ENCODE measurements around the gene ZNF747. TPM values are rescaled to one million over a fixed set of nuclear protein-coding genes. Genes with fewer than 3 reads are reported as not detected.

ZNF747 gene
- polyA plus RNA-seq, 3 donors from 2014 or later, result 7.4 to 10.2 (median 8.3) TPM

DNA sequence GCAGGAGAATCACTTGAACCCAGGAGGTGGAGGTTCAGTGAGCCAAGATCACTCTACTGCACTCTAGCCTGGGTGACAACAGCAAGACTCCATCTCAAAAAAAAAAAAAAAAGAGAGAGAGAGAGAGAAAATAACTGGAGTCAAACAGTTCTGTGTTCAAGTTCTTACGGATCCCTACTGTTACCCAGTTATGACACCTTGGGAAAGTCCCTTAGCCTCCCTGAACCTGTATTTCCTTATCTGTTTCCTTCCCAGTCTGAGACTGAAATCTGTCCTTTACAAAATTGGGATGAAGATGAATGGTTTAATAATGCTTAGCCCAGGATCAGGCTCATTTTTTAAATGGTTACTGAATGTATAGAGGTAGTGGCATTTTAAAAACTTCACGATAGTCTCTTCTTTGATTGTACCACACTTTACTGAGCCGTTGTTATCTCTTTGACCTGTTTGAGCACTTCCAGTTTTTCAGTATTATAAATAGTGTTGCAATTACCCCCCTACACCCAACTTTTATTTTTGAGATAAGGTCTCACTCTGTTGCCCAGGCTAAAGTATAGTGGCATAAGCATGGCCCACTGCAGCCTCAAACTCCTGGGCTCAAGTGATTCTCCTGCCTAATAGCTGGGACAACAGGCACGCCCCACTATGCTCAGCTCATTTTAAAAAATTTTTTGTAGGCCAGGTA is 25.4 kb downstream of the ZNF747 start:
- Mint-ChIP-seq H3K4me3 (no peak overlapping the region), H3K4me1 (peaks cover 9 to 25% of the 10 kb centered on the region in 2 donors), H3K27ac (peak overlapping the region in 3 of 6 donors; percentile 35 to 71 (median 61)), H3K36me3 (peaks cover 34 to 52% (median 34%) of the 10 kb centered on the region in 3 donors), H3K27me3 (ENCODE audit: low read depth in 3 of 3) (peaks cover 0 to 11% (median 9%) of the 10 kb centered on the region in 3 donors), H3K9me3 (no peaks in the 10 kb centered on the region)
- DNase-seq, result no peak

DNA sequence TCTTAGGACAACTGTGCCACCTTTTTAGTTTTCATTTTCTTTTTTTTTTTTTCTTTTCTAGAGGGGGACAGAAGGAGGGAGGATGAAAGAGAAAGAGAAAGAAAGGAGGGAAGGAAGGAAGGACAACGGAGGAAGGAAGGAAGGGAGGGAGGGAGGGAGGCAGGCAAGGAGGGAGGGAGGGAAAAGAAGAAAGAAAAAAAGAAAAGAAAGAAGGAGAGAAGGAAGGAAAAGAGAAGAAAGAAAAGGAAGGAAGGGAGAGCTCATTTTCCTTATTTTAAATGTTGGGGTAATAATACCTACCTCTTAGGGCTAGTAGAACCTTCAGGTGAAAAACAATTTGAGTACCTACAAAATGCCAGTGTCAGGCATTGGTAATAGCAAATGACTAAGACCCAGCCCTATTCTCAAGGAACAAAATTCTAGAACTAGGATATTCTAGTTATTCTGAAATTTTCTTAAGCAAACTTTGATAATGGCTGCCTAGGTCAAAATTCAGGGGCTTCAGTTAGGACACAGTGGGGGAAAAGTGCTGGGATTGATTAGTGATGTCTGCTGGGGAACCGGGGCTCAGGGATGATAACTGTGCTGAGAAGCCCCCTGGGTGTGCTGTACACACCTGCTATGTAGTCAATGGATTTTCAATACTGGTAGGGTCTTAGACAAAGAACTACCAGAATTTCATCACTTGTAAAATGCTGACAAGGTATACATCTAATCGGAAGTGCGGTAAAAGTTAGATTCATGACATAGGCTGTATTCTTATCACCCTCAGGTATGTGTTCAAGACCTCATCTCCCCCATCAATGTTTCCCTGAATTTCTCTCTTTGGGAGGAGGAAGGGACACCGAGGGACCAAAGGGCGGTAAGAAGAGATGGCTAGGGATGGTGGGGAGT is 31.0 kb downstream of the ZNF747 start:
- Mint-ChIP-seq H3K27me3 (ENCODE audit: low read depth in 3 of 3) (peaks cover 0 to 10% (median 2%) of the 10 kb centered on the region in 3 donors), H3K36me3 (peaks cover 11 to 30% (median 12%) of the 10 kb centered on the region in 3 donors), H3K4me3 (no peak overlapping the region), H3K9me3 (no peaks in the 10 kb centered on the region), H3K27ac (peak overlapping the region; percentile 46 to 83 (median 74)), H3K4me1 (peaks cover 13 to 19% of the 10 kb centered on the region in 2 donors)
- DNase-seq, result no peak

DNA sequence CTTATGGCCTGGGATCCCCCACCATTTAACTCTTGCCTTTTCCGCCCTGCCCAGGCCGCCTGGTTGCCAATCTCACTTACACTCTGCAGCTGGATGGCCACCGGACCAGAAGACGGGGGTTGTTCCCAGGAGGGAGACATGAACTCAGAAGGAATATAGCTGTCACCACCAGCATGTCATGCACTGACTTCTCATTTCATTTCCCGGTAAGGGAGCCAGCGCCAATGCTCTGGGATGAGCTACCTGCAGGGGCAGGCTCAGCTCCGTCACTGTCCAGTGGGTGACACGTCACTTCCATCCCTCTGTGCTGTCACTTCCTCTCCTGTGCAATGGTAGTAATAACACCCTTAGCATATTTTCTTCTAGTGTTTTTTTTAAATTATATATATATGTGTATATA is 35.4 kb downstream of the ZNF747 start:
- Mint-ChIP-seq H3K4me3 (no peak overlapping the region), H3K9me3 (no peaks in the 10 kb centered on the region), H3K36me3 (peaks cover 11 to 30% (median 16%) of the 10 kb centered on the region in 3 donors), H3K4me1 (peaks cover 15 to 25% of the 10 kb centered on the region in 2 donors), H3K27me3 (ENCODE audit: low read depth in 3 of 3) (peaks cover 0 to 6% (median 0%) of the 10 kb centered on the region in 3 donors), H3K27ac (peak overlapping the region in 2 of 6 donors; percentile 81 to 85)
- DNase-seq, result no peak

DNA sequence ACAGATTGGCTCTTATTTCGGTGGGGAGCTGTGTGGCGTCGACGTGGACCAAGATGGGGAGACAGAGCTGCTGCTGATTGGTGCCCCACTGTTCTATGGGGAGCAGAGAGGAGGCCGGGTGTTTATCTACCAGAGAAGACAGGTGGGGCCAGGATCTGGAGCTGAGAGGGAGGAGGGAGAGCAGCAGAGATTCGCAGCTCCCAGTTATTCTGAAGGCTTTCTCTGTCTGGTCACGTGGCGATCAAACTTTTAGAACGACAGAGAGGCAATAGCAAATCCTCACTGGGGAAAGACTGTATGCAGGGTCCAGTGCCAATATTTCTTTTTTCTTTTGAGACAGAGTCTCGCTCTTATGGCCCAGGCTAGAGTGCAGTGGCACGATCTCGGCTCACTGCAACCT is 39.9 kb downstream of the ZNF747 start:
- Mint-ChIP-seq H3K27me3 (ENCODE audit: low read depth in 3 of 3) (peaks cover 0 to 3% (median 0%) of the 10 kb centered on the region in 3 donors), H3K27ac (peak overlapping the region in 3 of 6 donors; percentile 59 to 67 (median 62)), H3K9me3 (no peaks in the 10 kb centered on the region), H3K36me3 (peaks cover 20 to 37% (median 26%) of the 10 kb centered on the region in 3 donors), H3K4me1 (peaks cover 26 to 32% of the 10 kb centered on the region in 2 donors), H3K4me3 (no peak overlapping the region)
- DNase-seq, result no peak

DNA sequence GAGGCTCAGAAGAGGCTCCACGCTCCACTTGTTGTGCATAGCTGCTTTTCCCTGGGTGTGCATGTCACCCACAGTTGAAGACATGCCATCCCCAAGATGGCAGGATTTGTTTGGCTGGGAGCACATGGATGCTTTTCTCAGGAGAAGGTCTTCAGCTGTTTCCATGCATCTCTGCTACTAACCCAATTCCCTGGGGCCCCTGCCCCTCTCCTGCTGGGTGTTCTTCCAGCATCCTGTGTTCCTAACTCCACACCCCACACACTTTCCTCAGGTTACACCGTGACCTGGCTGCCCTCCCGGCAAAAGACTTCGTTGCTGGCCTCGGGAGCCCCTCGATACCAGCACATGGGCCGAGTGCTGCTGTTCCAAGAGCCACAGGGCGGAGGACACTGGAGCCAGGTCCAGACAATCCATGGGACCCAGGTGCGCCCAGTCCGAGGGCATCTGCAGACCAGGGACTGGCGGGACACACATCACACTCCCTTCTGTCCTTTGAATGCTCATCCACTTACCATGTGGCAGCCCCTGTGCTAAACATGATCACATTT is 40.6 kb downstream of the ZNF747 start:
- Mint-ChIP-seq H3K27me3 (ENCODE audit: low read depth in 3 of 3) (peaks cover 0 to 2% (median 0%) of the 10 kb centered on the region in 3 donors), H3K27ac (peak overlapping the region in 3 of 6 donors; percentile 56 to 62 (median 61)), H3K9me3 (no peaks in the 10 kb centered on the region), H3K4me3 (no peak overlapping the region), H3K36me3 (peaks cover 26 to 39% (median 28%) of the 10 kb centered on the region in 3 donors), H3K4me1 (peaks cover 29 to 34% of the 10 kb centered on the region in 2 donors)
- no peak for DNase-seq

DNA sequence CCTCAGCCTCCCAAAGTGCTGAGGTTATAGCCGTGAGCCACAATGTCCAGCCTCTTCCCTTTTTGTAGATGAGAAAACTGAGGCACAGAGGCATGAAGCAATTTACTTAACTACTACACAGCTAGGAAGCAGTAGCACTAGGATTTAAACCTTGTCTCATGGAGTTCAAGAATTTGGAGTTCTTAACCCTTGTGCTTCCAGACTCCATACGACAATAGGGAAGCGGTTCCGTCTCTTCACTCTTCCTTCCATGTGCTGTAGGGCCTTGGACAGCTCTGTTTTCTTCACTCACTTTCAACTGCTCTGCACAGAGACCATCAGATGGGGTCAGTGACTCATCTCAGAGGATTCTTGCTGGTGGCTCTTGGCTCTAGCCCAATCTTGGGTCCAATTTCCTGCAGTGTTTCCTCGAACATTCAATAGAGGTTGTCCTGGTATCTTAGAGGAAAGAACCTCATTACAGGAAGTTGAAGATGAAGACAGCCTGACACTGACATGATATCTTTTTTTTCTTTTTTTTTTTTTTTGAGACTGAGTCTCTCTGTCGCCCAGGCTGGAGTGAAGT is 42.8 kb downstream of the ZNF747 start:
- no peak for DNase-seq
- Mint-ChIP-seq H3K9me3 (no peaks in the 10 kb centered on the region), H3K36me3 (peaks cover 33 to 48% (median 36%) of the 10 kb centered on the region in 3 donors), H3K4me1 (peaks cover 36% of the 10 kb centered on the region in 2 donors), H3K4me3 (peak overlapping the region in 1 of 5 donors; percentile 30), H3K27me3 (ENCODE audit: low read depth in 3 of 3) (peaks cover 0 to 2% (median 0%) of the 10 kb centered on the region in 3 donors), H3K27ac (peak overlapping the region; percentile 37 to 90 (median 69))

DNA sequence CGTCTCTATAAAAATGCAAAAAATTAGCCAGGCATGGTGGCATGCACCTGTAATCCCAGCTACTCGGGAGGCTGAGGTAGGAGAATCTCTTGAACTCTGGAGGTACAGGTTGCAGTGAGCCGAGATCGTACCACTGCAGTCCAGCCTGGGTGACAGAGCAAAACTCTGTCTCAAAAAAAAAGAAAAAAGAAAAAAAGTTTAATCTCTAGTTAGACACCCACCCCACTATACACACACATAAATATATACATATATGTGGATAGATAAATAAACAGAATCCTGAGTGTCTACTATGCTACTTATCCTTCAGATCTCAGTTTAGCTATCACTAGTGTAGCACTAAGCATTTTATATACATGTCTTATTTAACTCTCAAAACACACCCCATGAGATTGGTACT is 43.4 kb downstream of the ZNF747 start:
- Mint-ChIP-seq H3K9me3 (no peaks in the 10 kb centered on the region), H3K27me3 (ENCODE audit: low read depth in 3 of 3) (peaks cover 0 to 4% (median 2%) of the 10 kb centered on the region in 3 donors), H3K36me3 (peaks cover 37 to 50% (median 39%) of the 10 kb centered on the region in 3 donors), H3K4me1 (peaks cover 39 to 41% of the 10 kb centered on the region in 2 donors), H3K27ac (peak overlapping the region in 5 of 6 donors; percentile 9 to 90 (median 75)), H3K4me3 (no peak overlapping the region)
- no peak for DNase-seq

DNA sequence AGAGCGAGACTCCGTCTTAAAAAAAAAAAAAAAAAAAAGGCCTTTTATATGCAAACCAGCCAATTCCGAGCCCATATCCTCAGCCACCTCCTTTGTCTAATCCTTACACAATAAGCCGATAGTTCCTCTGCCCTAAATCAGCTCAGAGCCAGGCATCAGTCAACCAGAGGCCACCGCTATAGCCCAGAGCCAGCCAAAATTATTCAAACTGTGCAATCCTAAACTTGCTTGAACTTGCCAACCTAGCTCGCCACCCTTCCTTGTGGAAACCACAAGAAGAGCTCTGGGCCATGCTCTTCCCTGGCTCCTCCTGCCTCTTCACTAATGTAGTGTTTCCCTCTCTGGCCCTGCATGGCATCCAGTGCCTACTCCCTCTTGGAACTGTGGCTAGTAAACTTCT is 44.4 kb downstream of the ZNF747 start:
- Mint-ChIP-seq H3K27ac (peak overlapping the region in 5 of 6 donors; percentile 45 to 90 (median 82)), H3K4me1 (peaks cover 45 to 49% of the 10 kb centered on the region in 2 donors), H3K4me3 (no peak overlapping the region), H3K27me3 (ENCODE audit: low read depth in 3 of 3) (peaks cover 0 to 4% (median 2%) of the 10 kb centered on the region in 3 donors), H3K36me3 (peaks cover 35 to 52% (median 42%) of the 10 kb centered on the region in 3 donors), H3K9me3 (no peaks in the 10 kb centered on the region)
- DNase-seq, result no peak

DNA sequence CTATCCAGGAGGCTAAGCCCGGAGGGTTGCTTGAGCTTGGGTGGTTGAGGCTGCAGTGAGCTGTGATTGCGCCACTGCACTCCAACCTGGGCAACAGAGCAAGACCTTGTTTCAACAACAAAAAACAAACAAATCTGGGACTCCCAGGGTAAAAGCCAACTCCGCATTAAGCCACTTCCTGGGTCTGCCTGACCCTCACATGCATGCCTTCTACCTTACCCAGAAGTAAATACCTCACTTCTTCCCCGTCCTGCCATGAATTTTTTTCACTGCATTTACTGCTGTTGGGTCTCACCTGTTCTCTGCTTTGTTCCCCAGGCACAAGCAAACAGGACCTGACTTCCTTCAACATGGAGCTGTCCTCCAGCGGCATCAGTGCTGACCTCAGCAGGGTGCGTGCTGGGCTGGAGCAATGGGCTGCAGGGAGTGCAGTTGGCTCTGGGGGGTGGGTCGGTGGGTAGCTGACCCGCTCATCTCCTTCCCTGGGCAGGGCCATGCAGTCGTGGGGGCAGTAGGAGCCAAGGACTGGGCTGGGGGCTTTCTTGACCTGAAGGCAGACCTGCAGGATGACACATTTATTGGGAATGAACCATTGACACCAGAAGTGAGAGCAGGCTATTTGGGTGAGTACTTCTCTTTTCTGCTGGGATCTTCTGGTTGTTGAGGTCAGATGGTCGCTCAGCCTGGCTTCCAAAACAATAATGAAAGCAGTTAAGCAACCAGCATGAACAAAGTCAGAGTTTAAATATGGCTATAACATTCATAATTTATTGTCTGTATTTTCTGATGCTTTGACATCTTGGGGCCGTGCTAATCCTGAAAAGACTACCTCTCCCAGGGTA is 45.7 kb downstream of the ZNF747 start:
- H3K27ac Mint-ChIP-seq, result peak overlapping the region; percentile 42 to 88 (median 70)
- H3K4me3 Mint-ChIP-seq, result peak overlapping the region in 1 of 5 donors; percentile 14
- H3K4me1 Mint-ChIP-seq, result peaks cover 41 to 47% of the 10 kb centered on the region in 2 donors
- peaks cover 31 to 47% (median 35%) of the 10 kb centered on the region in 3 donors for H3K36me3 Mint-ChIP-seq
- no peaks in the 10 kb centered on the region for H3K9me3 Mint-ChIP-seq
- peaks cover 0 to 4% (median 2%) of the 10 kb centered on the region in 3 donors for H3K27me3 Mint-ChIP-seq (ENCODE audit: low read depth in 3 of 3)
- no peak for DNase-seq

DNA sequence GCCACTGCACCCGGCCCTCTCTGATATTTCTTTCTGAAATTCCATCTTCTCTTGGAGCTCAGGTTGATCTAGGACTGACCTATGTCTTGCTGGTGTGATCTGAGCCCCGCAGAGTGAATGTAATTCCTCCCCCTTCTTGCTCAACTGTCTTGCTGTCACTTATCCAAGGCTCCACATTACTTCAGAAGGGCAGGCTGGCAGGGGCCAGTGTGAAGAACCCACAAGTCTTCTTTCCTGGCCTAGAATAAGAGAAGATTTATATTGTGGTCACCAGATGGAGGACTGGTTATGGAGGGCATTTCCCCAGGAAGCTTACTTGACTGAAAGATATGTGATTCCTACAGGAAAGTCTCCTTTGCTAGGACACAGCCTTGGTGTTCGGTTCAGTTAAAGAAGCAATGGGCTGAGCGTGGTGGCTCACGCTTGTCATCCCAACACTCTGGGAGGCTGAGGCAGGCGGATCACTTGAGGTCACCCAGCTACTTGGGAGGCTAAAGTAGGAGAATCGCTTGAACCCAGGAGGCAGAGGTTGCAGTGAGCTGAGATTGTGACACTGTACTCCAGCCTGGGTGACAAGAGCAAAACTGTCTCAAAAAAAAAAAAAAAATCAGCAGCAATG is 48.7 kb downstream of the ZNF747 start:
- H3K36me3 Mint-ChIP-seq, result peaks cover 29 to 50% (median 31%) of the 10 kb centered on the region in 3 donors
- H3K9me3 Mint-ChIP-seq, result no peaks in the 10 kb centered on the region
- peak overlapping the region in 5 of 6 donors; percentile 38 to 88 (median 72) for H3K27ac Mint-ChIP-seq
- peaks cover 0 to 4% (median 2%) of the 10 kb centered on the region in 3 donors for H3K27me3 Mint-ChIP-seq (ENCODE audit: low read depth in 3 of 3)
- H3K4me1 Mint-ChIP-seq, result peaks cover 45 to 61% of the 10 kb centered on the region in 2 donors
- peak overlapping the region in 1 of 5 donors; percentile 41 for H3K4me3 Mint-ChIP-seq
- no peak for DNase-seq

DNA sequence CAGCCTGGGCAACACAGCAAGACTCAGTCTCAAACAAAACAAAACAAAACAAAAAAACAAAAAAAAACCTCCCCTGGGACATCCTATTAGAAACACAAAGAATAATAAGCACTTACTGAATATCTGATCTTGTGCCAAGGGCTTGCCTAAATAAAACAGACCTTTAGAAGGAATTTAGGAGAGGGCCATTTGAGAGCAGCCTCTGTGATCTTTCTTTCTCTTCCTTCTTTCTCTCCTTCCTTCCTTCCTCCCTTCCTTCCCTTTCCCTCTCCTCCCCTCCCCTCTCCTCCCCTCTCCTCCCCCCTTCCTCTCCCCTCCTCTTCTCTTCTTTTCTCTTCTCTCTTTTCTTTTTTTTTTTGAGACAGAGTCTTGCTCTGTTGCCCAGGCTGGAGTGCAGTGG is 49.8 kb downstream of the ZNF747 start:
- Mint-ChIP-seq H3K27ac (peak overlapping the region in 3 of 6 donors; percentile 53 to 79 (median 61)), H3K27me3 (ENCODE audit: low read depth in 3 of 3) (peaks cover 0 to 4% (median 3%) of the 10 kb centered on the region in 3 donors), H3K4me1 (peaks cover 47 to 64% of the 10 kb centered on the region in 2 donors), H3K9me3 (no peaks in the 10 kb centered on the region), H3K36me3 (peaks cover 28 to 51% (median 34%) of the 10 kb centered on the region in 3 donors), H3K4me3 (no peak overlapping the region)
- DNase-seq, result no peak

DNA sequence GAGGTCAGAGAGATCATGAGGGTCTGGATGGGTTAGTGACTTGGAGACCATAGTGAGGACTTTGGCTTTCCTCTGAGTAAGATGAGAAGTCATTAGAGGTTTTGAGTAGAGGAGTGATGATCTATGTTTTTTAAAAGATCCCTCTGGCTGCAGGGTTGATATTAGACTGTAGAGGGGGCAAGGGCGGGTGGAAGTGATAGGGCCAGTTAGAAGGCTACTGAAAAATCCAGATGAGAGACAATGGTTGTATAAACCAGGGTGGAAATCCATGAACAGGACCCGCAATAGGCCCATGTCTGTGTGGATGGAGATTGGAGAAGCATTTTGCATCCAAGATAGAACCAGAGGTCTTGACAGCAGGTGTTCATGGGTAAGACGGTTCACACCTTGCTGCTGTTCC is 52.3 kb downstream of the ZNF747 start:
- H3K27ac Mint-ChIP-seq, result peak overlapping the region; percentile 67 to 95 (median 82)
- H3K27me3 Mint-ChIP-seq (ENCODE audit: low read depth in 3 of 3), result peaks cover 2 to 4% (median 4%) of the 10 kb centered on the region in 3 donors
- H3K4me3 Mint-ChIP-seq, result peak overlapping the region; percentile 7 to 67 (median 42)
- DNase-seq, result peak in 1 of 3 donors; percentile 24
- H3K36me3 Mint-ChIP-seq, result peaks cover 23 to 43% (median 25%) of the 10 kb centered on the region in 3 donors
- peaks cover 56 to 68% of the 10 kb centered on the region in 2 donors for H3K4me1 Mint-ChIP-seq
- no peaks in the 10 kb centered on the region for H3K9me3 Mint-ChIP-seq

Measured in immature natural killer cell (primary cell).